ENCODE data around the gene DNAJA4.

Gene DNAJA4

DNA sequence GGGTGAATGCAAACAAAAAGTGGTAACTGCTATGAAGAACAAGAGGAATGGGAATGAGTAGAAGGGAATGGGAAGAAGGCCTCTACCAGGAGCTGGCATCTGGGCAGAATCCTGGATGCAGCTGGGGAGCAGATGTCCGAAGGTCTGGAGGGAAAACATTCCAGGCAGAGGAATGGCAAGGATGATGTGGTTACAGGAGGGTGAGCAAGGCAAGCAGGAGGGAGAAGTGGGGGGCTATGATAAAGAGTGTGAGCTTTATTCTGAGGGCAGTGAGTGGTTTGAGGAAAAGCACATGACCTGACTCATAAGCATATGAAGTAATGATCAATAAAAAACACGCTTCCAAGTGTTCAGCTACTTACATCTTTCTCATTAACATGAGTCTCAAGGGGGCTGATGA, 18.0 kb downstream of the DNAJA4 start:
- DNase-seq = no peak

- no peak for DNase-seq
Measured at GRCh38 chr15:78284758-78285157, 20.4 kb downstream of the DNAJA4 start.

GRCh38 chr15:78290222-78290621, 25.9 kb downstream of the DNAJA4 start:
- no peak for DNase-seq

- no peak for DNase-seq
Measured at GRCh38 chr15:78291052-78291451, 26.7 kb downstream of the DNAJA4 start.

DNA sequence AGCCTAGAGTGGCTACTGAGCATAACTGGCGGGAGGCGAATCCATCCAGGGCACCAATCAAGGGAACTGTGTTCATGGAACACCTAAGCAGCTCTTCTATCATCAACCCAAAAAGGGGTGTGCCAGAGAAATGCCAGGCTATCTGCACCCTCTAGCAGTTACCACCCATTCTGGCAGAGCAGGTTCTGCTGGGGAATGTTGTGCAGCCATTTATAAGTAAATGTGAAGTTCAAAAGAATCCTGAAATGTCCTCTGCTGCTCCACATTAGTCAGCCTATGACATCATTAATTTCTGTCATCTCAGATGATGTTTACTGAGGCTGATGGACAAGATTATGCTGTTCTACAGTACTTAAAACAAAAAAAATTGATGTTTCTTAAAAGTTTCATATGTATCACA, 27.3 kb downstream of the DNAJA4 start:
- DNase-seq = no peak

GRCh38 chr15:78292219-78292618, 27.9 kb downstream of the DNAJA4 start:
- DNase-seq = no peak

DNA sequence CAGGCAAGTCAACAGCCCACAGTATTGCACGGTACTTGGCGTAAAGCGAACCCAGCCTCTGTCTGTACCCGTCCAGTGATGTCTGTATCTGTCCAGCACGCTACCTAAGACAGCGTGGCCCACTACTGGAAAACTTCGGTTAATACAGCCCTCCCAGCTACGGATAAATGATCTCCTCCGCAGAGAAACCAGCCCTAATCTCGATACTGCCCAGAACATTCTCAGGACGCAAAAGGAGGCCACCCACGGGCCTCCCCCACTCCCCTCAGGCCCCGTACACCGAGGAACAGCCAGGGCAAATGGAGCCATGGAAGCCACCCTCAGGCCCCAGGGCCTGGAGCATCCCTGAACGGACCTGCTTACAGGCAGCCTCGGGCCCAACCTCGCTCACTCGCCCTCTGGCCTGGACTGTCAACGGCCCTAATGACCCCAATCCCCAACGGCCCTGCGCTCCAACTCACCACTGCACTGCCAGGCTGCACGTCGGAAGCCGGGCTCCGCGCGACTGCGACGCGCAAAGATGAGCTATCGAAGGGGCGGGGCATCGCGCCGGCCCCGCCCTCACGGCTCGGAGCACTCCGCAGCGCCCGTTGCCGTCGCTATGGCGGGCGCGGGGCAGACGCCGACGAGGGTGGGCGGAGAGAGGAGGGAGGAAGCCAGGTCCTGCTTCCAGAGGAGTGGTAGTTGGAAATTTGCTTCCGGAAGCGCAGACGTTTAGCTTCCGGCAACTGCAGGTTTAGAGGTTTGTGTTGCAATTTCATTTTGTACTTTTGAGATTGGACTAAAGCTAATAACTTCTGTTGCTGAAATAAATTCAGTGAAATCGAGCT, 35.0 kb downstream of the DNAJA4 start, which contains the start of gene SKIC8:
Gene SKIC8 (minus strand): TSS at position 509 of the 830 bp plus-strand sequence. CDS start 3,923 bp downstream, outside the sequence.
- peak; percentile 97 for DNase-seq

DNA sequence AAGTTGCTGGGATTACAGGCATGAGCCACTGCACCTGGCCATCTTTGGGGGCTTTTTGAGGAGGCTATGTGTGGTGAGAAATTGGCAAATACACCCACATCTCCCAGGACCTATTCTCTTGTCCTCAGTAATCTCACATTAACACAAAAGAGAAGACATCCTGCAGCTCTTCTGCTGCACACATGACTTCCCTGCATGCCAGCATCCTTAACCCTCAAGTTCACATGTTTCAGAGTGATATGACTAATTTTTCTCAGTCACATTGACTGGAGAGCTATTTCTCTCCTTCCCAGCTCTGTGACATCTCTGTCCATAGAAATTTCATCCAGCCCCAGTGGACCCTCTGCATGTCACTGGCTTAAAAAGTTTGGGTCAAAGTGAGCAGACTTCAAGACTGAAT, 37.0 kb downstream of the DNAJA4 start:
- no peak for DNase-seq

DNA sequence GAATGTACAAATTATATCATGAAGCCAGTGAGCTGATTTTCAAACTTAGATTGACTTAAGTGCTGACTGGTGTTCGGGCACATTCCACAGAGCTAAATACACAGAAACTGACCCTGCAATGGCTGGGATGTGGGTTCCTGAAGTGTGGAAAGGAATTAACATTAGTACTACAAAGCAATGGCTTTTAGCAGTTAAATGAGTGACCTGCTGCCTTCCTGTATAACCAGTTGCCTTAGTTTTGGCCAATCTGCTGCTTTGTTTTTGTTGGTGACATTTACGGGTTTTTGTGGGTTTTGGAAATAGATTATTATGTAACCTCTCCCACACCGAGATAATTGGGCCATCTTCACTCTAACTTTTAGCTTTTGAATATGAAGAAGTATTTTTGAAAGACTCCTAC, 37.5 kb downstream of the DNAJA4 start:
- DNase-seq = no peak

- no peak for DNase-seq
Measured at GRCh38 chr15:78302579-78303312, 38.4 kb downstream of the DNAJA4 start.

DNA sequence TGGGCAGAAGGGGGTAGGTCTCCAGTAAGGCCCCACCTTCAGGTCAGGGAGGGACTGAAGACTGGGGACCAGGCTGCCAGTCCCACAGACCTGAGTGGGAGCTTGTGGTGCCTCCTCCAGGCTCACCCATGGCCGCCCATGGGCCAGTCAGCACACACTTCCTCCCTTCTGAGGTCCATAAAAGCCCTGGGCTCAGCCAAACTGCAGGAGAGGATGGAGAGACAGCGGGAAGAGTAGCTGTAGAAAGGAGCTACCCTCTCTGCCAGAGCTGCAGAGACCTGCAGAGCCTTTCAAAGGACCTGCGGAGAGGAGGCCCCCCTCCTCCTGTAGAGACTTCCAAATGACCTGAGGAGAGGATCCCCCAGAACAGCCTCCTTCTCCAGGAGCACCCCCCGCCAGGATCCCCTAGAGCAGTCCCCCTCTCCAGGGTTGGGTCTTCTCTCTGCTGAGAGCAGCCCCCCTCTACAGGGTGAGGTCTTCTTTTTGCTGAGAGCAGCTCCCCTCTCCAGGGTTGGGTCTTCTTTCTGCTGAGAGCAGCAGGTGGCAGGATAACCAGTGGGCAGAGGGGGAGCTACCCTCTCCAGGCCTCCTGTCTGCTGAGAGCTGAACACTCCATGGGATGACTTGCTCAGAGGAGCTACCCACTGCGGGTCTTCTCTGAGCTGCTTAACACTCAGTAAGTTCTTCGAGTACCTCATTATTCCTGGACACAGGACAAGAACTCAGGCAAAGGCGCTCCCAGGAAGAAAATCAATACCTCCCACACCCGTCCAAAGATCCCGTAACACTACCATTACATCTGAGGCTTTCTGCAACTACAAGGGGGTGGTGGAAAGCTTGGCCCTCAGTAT, 40.1 kb downstream of the DNAJA4 start:
- DNase-seq = no peak

DNA sequence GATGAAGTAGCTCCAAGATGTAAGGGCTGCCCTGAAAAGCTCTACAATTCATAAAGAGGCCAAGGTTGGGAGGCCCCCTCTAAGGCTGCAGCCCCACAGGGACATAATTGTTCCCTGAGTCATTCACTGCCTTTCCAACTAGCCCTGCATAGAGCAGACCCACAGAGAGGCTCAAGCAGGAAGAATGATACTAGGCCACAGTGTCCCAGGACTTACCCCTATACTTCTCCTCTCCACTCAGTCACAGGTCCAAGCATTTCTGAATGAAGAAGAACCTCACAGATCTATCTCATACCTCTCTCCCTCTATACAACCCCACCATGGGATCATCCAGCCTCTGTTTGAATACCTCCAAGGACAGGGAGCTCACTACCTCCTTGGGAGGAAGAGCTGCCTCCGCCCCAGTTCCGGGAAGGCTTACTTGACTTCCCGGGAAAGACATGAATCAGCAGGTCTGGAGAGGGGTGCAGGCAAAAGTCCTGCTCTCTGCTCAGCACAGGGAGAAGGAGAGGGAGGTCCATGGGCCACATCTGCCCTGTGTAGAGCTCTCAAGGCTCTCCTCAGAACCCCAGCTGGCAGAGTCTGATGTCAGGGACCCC, 41.9 kb downstream of the DNAJA4 start:
- DNase-seq = peak; percentile 83

- no peak for DNase-seq
Measured at GRCh38 chr15:78307976-78308375, 43.6 kb downstream of the DNAJA4 start.

- DNase-seq = peak; percentile 92
Measured at GRCh38 chr15:78308422-78309032, 44.2 kb downstream of the DNAJA4 start.

- DNase-seq = peak; percentile 34
Measured at GRCh38 chr15:78311292-78311691, 46.9 kb downstream of the DNAJA4 start.

- DNase-seq = peak; percentile 49
Measured at GRCh38 chr15:78312536-78312935, 48.2 kb downstream of the DNAJA4 start.

GRCh38 chr15:78312957-78313356, 48.6 kb downstream of the DNAJA4 start:
- DNase-seq = no peak

DNA sequence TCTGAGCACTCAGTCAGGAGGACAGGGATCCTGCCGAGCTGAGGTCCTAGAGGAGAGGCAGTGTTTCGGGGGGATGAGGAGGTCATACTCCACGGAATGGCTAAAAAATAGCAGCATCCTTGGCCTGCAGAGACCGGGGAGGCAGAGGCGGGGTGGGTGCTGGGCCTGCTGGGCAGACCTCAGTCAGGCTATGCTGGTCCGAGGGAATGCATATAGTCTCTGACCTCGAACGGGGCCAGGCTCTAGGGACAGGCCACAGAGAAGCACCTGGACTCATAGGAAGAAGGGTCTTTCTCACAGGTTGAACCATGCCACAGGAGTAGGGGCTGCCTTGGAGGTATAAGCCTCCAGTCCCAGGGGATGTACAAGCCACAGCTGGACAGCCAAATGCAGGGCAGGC, 49.0 kb downstream of the DNAJA4 start:
- DNase-seq = peak; percentile 43

- DNase-seq = peak; percentile 39
Measured at GRCh38 chr15:78314181-78314581, 49.8 kb downstream of the DNAJA4 start.

DNA sequence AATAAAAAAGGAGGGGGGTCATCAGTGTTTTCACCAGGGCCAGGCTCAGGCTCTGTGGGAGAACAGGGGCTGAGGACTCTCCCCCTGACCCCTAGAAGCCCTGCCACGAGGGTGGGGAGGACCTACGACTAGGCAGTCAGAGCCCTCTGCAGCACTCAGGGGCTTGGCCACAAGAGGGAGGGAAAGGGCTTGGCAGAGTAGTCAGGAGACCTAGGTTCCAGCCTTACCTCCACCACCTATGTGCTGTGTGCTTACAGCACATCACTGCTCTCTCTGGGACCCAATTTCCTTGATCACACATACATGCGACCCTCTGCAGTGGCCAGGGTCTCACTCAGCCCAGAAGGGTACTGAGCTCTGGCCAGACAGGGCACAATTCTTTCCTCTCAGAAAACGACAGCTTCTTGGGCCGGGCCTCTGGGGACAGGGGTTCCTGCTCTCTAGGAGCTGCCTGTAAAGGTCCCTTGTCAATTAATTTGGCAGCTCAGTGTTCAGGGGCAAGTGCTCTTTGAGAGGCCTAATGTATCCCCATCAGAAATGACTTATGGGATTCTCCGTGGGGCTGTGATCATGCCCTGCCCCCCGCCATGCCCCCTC, 51.4 kb downstream of the DNAJA4 start:
- peak; percentile 73 for DNase-seq

DNA sequence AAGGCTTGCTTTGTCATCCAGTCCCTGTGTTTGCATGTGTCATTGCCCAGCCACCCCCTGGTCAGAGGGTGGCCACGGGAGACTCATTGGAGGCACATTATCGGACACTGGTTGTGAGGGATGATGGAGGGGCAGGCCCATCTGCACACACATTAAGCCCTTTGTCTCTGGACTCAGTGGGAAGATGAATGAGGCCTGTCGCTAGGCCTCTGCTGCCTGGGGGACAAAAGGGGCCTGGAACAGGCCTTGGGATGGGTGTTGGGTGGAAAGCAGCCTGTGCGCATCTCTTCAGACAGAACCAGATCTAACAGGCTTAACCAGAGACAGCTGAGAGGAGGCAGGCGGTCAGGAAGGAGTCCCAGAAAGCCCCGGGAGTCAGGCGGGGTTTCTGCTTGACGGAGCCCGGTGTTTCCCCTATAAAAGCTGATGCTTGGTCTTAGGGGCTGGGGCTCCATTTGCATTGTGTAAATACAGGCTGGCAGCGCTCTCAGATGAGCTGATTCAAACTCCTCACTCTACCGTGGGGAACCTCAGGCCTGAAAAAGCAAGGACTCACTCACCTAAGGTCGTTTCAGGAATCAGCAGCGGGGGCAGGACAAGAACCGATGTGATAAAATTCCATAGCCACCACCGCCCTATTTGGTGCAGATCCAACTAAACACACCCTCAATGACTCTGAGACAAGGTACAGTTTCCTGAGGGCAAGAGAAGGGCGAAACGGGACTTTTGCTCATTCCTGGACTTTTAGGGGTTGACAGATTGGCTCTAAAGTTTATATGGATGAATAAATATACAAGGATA, 52.1 kb downstream of the DNAJA4 start:
- DNase-seq = no peak

Measured in islet precursor cell (in vitro differentiated cells).